PC-3 (cell line): ENCODE results near the gene DEFB132.

ENCODE experiments used
- CTCF ChIP-seq: fragments of 300-600 bp; sonication (generic); conservative IDR thresholded peaks from 2 replicates; pipeline ENCODE4 v1.5.1; 2017; ENCODE audit warnings: antibody characterized with exemption, low read depth, mild to moderate bottlenecking, low read length
- EZH2phosphoT487 ChIP-seq: fragments of 300-600 bp; sonication (generic); IDR thresholded peaks from 2 replicates; pipeline ENCODE4 v1.6.1; 2018; ENCODE audit warnings: mild to moderate bottlenecking, antibody characterized with exemption, low read length, borderline replicate concordance

- no peak for TF ChIP-seq CTCF
- TF ChIP-seq EZH2phosphoT487, result no peak
These were observed 15.2 kb downstream of the DEFB132 start for GRCh38 chr20:272718-273117.
